Measurements from ENCODE around the gene EPHA4. TPM values are rescaled to one million over a fixed set of nuclear protein-coding genes. Genes with fewer than 3 reads are reported as not detected.

Gene EPHA4
- total RNA-seq, 1 donor from 2014 or later: 24.1 TPM

DNA sequence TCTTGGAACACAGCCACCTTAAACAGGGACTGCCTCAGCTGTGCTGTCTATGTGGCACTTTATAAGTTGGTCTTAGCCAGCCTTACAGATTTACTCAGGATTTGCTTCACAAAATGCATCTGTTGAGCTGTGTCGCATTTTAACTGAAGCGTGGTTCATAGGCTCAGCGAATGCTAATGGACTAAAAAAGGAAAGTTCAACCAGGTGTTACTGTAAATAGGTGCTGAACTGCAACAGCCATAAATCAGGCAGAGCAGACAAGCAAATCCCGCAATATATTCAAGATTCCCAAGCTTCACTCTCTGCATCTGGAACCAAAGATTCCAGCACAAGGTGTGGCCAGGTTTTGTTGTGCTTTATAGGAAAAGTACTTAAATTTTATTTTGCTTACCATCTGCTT is 130.0 kb downstream of the EPHA4 start:
- no peaks in the 10 kb centered on the region for H3K4me1 ChIP-seq
- no peak overlapping the region for H3K4me3 ChIP-seq
- intact Hi-C loops (cut with DNase I): no loop called here
- TF ChIP-seq POLR2AphosphoS5 (IDR thresholded peaks at IDR 0.05; ENCODE audit: insufficient read depth in 1 of 2, low read depth in 1 of 2) (no peak), POLR2A (IDR thresholded peaks at IDR 0.05) (no peak)
- TF ChIP-seq, protein P1, sequence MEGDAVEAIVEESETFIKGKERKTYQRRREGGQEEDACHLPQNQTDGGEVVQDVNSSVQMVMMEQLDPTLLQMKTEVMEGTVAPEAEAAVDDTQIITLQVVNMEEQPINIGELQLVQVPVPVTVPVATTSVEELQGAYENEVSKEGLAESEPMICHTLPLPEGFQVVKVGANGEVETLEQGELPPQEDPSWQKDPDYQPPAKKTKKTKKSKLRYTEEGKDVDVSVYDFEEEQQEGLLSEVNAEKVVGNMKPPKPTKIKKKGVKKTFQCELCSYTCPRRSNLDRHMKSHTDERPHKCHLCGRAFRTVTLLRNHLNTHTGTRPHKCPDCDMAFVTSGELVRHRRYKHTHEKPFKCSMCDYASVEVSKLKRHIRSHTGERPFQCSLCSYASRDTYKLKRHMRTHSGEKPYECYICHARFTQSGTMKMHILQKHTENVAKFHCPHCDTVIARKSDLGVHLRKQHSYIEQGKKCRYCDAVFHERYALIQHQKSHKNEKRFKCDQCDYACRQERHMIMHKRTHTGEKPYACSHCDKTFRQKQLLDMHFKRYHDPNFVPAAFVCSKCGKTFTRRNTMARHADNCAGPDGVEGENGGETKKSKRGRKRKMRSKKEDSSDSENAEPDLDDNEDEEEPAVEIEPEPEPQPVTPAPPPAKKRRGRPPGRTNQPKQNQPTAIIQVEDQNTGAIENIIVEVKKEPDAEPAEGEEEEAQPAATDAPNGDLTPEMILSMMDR (IDR thresholded peaks at IDR 0.05): no peak
- H3K27me3 ChIP-seq: no peaks in the 10 kb centered on the region
- H3K36me3 ChIP-seq: peaks cover 0 to 8% of the 10 kb centered on the region in 2 donors
- DNase-seq (ENCODE audit: extremely low spot score in 2 of 2): no peak
- no peak overlapping the region for H3K27ac ChIP-seq
- H3K9me3 ChIP-seq: no peaks in the 10 kb centered on the region

DNA sequence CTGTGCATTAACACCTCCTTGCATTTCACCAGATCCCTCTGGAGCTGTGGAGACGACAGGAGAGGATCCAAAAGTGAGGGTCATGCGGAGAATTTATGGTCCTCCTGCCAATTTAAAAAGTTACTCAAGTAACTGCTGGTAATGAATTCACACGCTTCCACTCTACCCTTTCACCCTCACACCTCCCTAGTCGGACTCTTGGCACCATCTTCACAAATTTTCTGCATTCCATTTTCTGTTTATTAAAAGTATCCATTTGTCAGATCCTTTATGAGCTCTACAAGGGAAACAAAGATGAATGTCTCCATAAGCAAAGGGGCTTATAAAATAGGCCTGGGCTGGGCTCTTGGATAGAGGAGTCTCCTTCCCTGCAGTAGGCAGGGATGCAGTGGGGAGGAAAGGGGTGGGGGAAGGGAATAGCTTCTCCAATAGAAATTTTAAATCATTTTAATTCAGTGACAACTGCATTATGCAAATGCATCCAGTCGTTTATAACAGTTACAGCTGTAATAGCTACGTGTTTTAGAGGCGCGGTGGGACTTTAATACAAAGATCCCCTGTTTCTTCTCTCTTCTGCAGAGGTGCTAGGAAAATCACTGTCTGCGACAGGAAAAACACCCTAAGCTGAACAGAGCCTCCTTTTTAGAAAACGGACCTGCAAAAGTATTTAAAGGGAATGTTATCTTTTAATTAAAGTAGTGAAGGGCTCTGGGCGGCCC is 132.2 kb downstream of the EPHA4 start:
- intact Hi-C loops (cut with DNase I): no loop called here
- Histone ChIP-seq H3K9me3 (no peaks in the 10 kb centered on the region), H3K36me3 (peaks cover 0 to 8% of the 10 kb centered on the region in 2 donors), H3K27ac (no peak overlapping the region), H3K27me3 (no peaks in the 10 kb centered on the region), H3K4me3 (no peak overlapping the region), H3K4me1 (no peaks in the 10 kb centered on the region)
- no peak for DNase-seq (ENCODE audit: extremely low spot score in 2 of 2)
- no peak for TF ChIP-seq POLR2AphosphoS5 (IDR thresholded peaks at IDR 0.05; ENCODE audit: insufficient read depth in 1 of 2, low read depth in 1 of 2)

DNA sequence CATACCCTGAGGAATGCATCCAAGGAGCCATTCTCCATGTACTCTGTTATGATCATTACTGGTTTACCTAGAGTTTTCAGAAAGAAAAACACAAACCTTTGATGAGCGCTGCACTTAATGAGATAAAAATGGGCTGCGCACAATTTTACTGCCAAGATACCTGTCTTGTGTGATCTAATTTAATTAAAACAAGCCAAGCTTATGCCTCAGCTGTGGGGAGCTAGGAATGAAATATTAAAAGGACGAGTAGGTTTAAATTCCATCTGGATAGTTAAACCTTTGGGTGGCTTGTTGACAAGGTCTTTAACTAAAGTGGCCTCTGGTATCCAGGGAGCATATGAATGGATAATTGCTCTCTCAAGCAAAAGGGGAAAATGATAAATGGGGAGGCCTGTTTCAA is 135.0 kb downstream of the EPHA4 start:
- no peaks in the 10 kb centered on the region for H3K9me3 ChIP-seq
- H3K4me3 ChIP-seq: no peak overlapping the region
- TF ChIP-seq POLR2A (IDR thresholded peaks at IDR 0.05) (no peak), POLR2AphosphoS5 (IDR thresholded peaks at IDR 0.05; ENCODE audit: insufficient read depth in 1 of 2, low read depth in 1 of 2) (no peak)
- TF ChIP-seq, protein P1 (IDR thresholded peaks at IDR 0.05): no peak
- H3K36me3 ChIP-seq: peaks cover 0 to 7% of the 10 kb centered on the region in 2 donors
- H3K4me1 ChIP-seq: no peaks in the 10 kb centered on the region
- no peak for DNase-seq (ENCODE audit: extremely low spot score in 2 of 2)
- no peak overlapping the region for H3K27ac ChIP-seq
- H3K27me3 ChIP-seq: no peaks in the 10 kb centered on the region
- intact Hi-C loops (cut with DNase I): no loop called here

DNA sequence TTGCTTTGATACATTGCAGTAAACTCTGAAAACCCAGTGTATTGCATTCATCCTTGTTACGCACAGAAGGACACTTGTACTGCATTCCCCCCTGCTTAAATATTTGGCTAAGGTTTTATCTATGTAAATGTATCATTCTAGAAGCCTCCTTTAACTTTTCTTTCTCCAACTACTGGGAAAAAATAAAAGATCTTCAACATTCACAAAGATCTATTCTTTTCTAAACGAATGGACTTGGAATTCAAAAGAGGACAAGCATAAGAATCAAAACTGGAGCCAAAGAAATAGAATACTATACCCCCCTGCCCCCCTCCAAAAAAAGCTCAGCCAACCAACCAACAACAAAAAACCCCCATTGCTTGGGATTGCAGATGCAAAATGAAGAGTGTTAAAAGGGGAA is 136.9 kb downstream of the EPHA4 start:
- no peak for DNase-seq (ENCODE audit: extremely low spot score in 2 of 2)
- H3K9me3 ChIP-seq: no peaks in the 10 kb centered on the region
- no peaks in the 10 kb centered on the region for H3K4me1 ChIP-seq
- peaks cover 0 to 1% of the 10 kb centered on the region in 2 donors for H3K36me3 ChIP-seq
- no peak overlapping the region for H3K27ac ChIP-seq
- intact Hi-C loops (cut with DNase I): no loop called here
- H3K4me3 ChIP-seq: no peak overlapping the region
- TF ChIP-seq POLR2A (IDR thresholded peaks at IDR 0.05): no peak
- TF ChIP-seq, protein P1 (IDR thresholded peaks at IDR 0.05): no peak
- no peak for TF ChIP-seq POLR2AphosphoS5 (IDR thresholded peaks at IDR 0.05; ENCODE audit: insufficient read depth in 1 of 2, low read depth in 1 of 2)
- H3K27me3 ChIP-seq: no peaks in the 10 kb centered on the region

DNA sequence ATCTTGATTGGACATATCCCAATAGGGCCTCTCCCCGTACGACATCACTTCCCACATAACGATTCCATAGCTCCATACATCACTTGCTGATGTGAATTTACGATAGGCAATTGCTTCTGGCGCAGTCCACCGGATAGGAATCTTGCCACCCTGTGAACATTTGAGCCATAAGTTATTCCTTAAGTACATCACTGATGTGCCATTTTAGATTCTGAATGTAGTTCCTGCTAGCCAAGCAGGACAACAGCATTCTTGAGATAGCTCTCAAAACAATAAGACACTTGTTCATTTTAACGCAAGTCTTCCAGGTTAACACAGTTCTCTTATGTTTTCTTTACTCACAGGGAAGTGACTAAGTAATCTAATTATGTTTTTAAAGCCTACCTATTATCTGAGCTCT is 138.0 kb downstream of the EPHA4 start:
- DNase-seq (ENCODE audit: extremely low spot score in 2 of 2): no peak
- TF ChIP-seq, protein P1 (IDR thresholded peaks at IDR 0.05): no peak
- TF ChIP-seq POLR2A (IDR thresholded peaks at IDR 0.05) (no peak), POLR2AphosphoS5 (IDR thresholded peaks at IDR 0.05; ENCODE audit: insufficient read depth in 1 of 2, low read depth in 1 of 2) (no peak)
- Histone ChIP-seq H3K4me1 (no peaks in the 10 kb centered on the region), H3K27ac (no peak overlapping the region), H3K9me3 (no peaks in the 10 kb centered on the region), H3K4me3 (no peak overlapping the region), H3K27me3 (no peaks in the 10 kb centered on the region), H3K36me3 (peaks cover 0 to 7% of the 10 kb centered on the region in 2 donors)
- intact Hi-C loops (cut with DNase I): loop anchor here (5.0 kb wide), 1 partner anchor 612 kb away; no protein-coding TSS in a partner anchor

Measured in vagina (tissue), 2 donors.